ENCODE measurements around the gene THSD4. TPM values are rescaled to one million over a fixed set of nuclear protein-coding genes. Genes with fewer than 3 reads are reported as not detected.

The THSD4 gene
- total and polyA plus RNA-seq, 9 of the 15 experiments (the other 6 are each of a cell fraction or from before 2014, with no cell fraction given), result 0.04 TPM; not detected in 5

GRCh38 chr15:71452893-71453292, 337.6 kb downstream of the THSD4 start (continued):
- TF ChIP-seq POLR2AphosphoS5 (IDR thresholded peaks at IDR 0.05; ENCODE audit: control insufficient read depth, insufficient read depth, low read depth, low read length) (no peak), OTX1 (CRISPR knock-in tag; IDR thresholded peaks at IDR 0.05) (no peak), CBFA2T3 (IDR thresholded peaks at IDR 0.05) (no peak), GATA2 (CRISPR knock-in tag; IDR thresholded peaks at IDR 0.05) (no peak), CGGBP1 (CRISPR knock-in tag; IDR thresholded peaks at IDR 0.05) (no peak), TCFL5 (CRISPR knock-in tag; conservative IDR thresholded peaks at IDR 0.05) (no peak), SMARCB1 (IDR thresholded peaks at IDR 0.05; ENCODE audit: insufficient read length, low read depth) (no peak), MCM2 (IDR thresholded peaks at IDR 0.05; ENCODE audit: low read depth) (no peak), MEIS2 (IDR thresholded peaks at IDR 0.05; ENCODE audit: partially characterized antibody) (no peak)

GRCh38 chr15:71454462-71454996, 339.3 kb downstream of the THSD4 start:
- in situ Hi-C loops (cut with MboI), result loop anchor here (10.0 kb wide), 1 partner anchor 1470 kb away; no protein-coding TSS in a partner anchor
- Histone ChIP-seq H3K36me3 (ENCODE audit: control insufficient read depth, insufficient read depth, low read length) (no peaks in the 10 kb centered on the region), H3K27me3 (ENCODE audit: control insufficient read depth in 2 of 2, insufficient read depth in 2 of 2, low read length in 2 of 2) (no peaks in the 10 kb centered on the region; a peak in 1 of 5 replicates), H3K9ac (ENCODE audit: insufficient read depth in 1 of 2, low read depth in 2 of 2, low read length in 2 of 2) (no peak overlapping the region), H3K9me1 (ENCODE audit: control insufficient read depth, insufficient read depth, low read length) (no peaks in the 10 kb centered on the region), H3K27ac (ENCODE audit: extremely low read depth, low read depth, low read length) (no peak overlapping the region), H3K9me3 (replicated peaks; ENCODE audit: control insufficient read depth, insufficient read depth, low read depth, low read length) (no peaks in the 10 kb centered on the region), H3K4me3 (no peak overlapping the region), H3K4me2 (ENCODE audit: insufficient read depth, low read length) (no peak overlapping the region), H2AFZ (ENCODE audit: low read depth, low read length) (no peak overlapping the region), H3K4me1 (replicated peaks in 1 of 2; ENCODE audit: control insufficient read depth in 2 of 2, insufficient read depth in 2 of 2, low read length in 2 of 2) (no peaks in the 10 kb centered on the region), H3K79me2 (ENCODE audit: control insufficient read depth, insufficient read depth, low read length) (no peaks in the 10 kb centered on the region), H4K20me1 (replicated peaks; ENCODE audit: control insufficient read depth, insufficient read depth, low read length) (no peaks in the 10 kb centered on the region)
- ChIA-PET POLR2A (no interaction called here), CTCF (ENCODE audit: low intra/inter-chr PET ratio) (no interaction called here)
- intact Hi-C loops (cut with micrococcal nuclease), result no loop called here
- ATAC-seq (no peak), FAIRE-seq (no peak), DNase-seq (ENCODE audit: extremely low read depth in 1 of 4, low spot score in 3 of 4) (no peak)
- no TSS peak for BruUV-seq (replicated peaks)
- 3% methylated on average over 6 of the region's 6 CpGs for WGBS (ENCODE audit: insufficient coverage, low coverage, missing lambda C conversion rate)
- no peak for TF ChIP-seq ETV6 (IDR thresholded peaks at IDR 0.05; ENCODE audit: borderline replicate concordance in 1 of 2, low read depth in 2 of 2, low read length in 1 of 2)
- no peak for TF ChIP-seq ETV6 (CRISPR knock-in tag; IDR thresholded peaks at IDR 0.05; ENCODE audit: borderline replicate concordance)
- no peak for TF ChIP-seq ZNF584 (CRISPR knock-in tag; IDR thresholded peaks at IDR 0.05; ENCODE audit: low read depth)
- TF ChIP-seq HMG20A (CRISPR knock-in tag; conservative IDR thresholded peaks at IDR 0.05), result no peak
- no peak for TF ChIP-seq ZNF354B (CRISPR knock-in tag; IDR thresholded peaks at IDR 0.05)
- TF ChIP-seq BRD4 (IDR thresholded peaks at IDR 0.05), result no peak
- TF ChIP-seq NR3C1 (CRISPR knock-in tag; IDR thresholded peaks at IDR 0.05), result no peak
- TF ChIP-seq KHSRP (IDR thresholded peaks at IDR 0.05), result no peak
- TF ChIP-seq STAG1 (CRISPR knock-in tag; IDR thresholded peaks at IDR 0.05; ENCODE audit: borderline replicate concordance), result no peak
- TF ChIP-seq TSHZ1 (CRISPR knock-in tag; IDR thresholded peaks at IDR 0.05), result no peak
- no peak for TF ChIP-seq RB1 (IDR thresholded peaks at IDR 0.05; ENCODE audit: low read depth)
